PC-9 (cell line): Measurements from ENCODE around the gene INTS7.

Source experiments
- EZH2 ChIP-seq: fragments of 200-600 bp; sonication (generic); IDR thresholded peaks from 2 replicates; pipeline ENCODE4 v1.8.0; 2017; ENCODE audit warnings: antibody characterized with exemption, low read depth
- TF ChIP-seq, protein P1 (sequence below): fragments of 200-600 bp; sonication (generic); conservative IDR thresholded peaks from 2 replicates; pipeline ENCODE4 v1.6.1; 2017; ENCODE audit warnings: mixed run types, antibody characterized with exemption, mild to moderate bottlenecking, moderate library complexity

DNA sequence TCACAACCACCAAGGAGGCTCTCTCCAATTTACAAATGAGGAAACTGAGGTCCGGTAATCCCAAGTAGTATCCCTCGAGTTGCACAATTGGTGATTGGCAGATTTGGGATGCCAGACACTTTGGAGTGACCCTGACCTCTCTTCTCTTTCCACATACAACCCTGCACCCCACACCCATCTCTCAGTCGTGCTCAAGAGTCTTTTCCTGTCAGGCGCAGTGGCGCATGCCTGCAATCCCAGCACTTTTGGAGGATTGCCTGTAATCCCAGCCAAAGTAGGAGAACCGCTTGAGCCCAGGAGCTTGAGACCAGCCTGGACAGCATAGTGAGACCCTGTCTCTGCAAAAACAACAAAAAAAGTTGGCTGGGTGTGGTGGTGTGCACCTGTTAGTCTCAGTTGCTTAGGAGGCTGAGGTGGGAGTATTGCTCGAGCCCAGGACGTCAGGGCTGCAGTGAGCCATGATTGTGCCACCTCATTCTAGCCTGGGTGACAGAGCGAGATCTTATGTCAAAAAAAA is 113.7 kb downstream of the INTS7 start:
- TF ChIP-seq, protein P1, sequence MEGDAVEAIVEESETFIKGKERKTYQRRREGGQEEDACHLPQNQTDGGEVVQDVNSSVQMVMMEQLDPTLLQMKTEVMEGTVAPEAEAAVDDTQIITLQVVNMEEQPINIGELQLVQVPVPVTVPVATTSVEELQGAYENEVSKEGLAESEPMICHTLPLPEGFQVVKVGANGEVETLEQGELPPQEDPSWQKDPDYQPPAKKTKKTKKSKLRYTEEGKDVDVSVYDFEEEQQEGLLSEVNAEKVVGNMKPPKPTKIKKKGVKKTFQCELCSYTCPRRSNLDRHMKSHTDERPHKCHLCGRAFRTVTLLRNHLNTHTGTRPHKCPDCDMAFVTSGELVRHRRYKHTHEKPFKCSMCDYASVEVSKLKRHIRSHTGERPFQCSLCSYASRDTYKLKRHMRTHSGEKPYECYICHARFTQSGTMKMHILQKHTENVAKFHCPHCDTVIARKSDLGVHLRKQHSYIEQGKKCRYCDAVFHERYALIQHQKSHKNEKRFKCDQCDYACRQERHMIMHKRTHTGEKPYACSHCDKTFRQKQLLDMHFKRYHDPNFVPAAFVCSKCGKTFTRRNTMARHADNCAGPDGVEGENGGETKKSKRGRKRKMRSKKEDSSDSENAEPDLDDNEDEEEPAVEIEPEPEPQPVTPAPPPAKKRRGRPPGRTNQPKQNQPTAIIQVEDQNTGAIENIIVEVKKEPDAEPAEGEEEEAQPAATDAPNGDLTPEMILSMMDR = no peak
- TF ChIP-seq EZH2 = no peak
